CD4-positive, alpha-beta T cell treated with Interleukin-4 for 1 hour (primary cell): ENCODE results near the gene ANKRD28.
"Not testable (repeated sequence)": the region's sequence is repeated elsewhere in the genome, so short reads cannot be mapped to it uniquely, and the experiment has no call there.

ENCODE experiments used
- DNase-seq, 2 donors: peaks; one replicate each; pipeline ENCODE4 v3.0.0-alpha.2; 2020 to 2022

ANKRD28 gene

DNA sequence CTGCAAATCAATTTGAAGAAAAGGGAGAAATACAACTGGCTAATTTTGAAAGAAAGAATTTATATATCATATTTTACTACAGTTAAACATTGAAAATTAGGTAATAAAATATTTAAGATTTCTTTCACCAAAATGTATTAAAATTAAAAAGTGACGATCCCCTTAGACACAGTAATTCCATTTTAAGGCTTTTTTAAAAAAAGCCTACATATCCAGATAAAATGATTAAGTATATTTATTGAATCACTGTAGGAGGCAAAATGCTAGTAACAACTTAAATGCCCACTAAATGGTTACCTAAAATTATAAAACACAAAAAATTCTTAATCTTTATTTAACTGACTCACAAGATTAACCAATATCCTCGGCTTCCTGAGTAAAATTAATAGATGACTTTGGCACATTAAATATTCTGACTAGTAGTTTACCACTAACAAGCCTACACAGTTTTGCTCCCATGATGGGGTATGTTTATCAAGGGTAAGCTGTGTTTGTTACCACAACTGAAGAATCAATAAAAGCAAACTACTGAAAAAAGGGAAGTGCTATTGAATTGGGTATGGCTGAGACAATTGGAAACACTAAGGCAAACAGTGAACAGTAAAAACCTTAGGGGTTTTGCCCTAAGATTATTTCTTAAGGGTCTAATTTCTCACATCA lies 28.4 kb downstream of the ANKRD28 start:
- no peak for DNase-seq

DNA sequence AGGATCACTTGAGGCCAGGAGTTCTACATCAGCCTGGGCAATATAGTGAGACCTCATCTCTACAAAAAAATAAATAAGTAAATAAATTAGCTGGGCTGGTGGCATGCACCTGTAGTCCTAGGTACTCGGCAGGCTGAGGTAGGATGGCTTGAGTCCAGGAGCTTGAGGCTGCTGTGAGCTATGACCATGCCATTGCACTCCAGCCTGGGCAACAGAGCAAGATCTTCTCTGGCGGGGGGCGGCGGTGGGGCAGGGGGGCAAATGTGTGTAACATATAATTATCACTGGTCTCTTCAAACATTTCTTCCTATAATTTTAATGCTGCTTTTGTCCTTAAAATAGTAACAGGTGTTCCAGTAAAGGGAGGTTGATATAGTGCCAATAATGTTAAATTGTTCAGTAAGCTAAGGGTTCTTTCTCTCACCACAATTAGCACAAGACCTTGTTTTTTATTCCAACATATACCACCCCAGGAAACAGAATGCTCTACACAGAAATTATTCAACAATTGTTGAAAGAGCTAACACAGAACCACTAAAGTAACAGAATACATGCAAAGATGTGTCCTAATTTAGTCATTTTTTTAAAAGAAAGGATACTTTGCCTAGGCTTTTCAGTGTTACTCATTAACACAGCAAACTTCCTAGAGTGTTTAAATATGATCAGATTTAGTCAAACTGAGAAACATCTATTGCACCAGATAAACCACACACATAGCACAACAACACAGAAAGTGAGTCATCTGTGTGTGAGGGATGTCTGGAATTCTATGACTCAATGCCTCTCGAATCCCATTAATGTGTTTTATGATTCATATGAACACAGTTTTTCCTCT lies 29.1 kb downstream of the ANKRD28 start:
- DNase-seq, result no peak

DNA sequence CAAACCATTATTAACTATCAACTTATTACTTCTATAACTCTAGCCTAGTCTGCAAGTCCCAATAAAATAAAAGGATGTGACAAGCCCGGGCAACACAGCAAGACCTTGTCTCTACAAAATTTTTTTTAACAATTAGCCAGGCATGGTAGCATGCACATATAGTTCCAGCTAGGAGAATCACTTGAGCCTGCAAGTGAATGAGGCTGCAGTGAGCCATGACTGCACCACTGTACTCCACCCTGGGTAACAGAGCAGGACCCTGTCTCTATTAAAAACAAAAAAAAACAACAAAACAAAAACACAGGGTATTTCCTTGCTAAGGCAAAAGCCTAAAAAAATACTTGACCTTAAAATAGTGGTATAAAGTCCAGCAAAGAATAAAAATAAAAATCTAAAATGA lies 31.4 kb downstream of the ANKRD28 start:
- no peak for DNase-seq

DNA sequence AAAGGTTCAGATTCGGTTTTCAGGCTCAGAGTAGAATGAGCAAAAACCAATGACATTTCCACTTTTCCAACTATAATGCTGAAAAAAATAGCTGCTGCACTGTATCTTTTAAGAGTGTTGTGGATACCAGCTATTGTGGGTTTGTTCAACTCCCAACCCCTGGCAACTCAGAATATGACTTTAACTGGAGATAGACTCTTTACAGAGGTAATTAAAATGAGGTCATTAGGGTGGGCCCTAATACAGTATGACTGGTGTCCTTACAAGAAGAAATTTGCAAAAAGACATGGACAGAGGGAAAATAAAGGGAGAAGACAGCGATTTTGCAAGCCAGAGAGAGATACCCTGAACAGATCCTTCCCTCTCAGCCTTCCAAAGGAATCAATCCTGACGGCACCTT lies 39.5 kb downstream of the ANKRD28 start:
- no peak for DNase-seq

DNA sequence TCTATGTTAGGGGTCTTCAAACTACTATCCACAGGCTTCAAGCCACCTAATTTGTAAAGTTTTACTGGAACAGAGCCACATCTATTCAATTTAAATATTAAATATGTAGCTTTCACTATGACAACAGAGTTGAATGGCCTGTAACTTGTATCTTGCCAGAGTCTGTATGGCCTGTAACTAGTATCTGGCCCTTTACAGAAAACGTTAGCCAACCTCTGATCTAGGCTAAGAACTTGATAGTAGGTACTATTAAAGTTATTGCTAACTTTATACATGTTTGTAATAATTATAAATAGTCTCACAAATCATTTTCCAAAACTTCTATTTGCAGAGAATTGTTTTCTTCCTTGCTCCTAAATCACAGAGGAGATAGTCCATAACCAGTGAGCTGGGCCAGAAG lies 40.0 kb downstream of the ANKRD28 start:
- no peak for DNase-seq

DNA sequence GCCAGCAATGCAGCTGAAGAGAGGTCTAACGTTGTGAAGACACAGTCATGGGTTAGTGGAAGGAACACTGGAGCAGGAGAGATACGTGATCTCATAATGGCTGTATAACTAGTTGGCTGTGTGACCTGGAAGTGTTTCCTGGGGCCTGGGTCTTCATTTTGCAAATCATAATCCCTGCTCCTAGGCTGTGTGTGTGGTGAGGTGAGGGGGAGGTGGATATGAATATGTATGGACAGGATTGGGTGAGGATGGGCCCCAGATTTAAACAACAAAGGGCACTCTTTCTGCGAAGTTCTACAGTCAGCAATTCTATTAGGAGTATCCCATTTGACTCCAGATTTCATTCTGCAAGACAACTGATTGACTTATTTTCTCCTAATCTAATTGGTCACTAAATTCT lies 41.3 kb downstream of the ANKRD28 start:
- no peak for DNase-seq

DNA sequence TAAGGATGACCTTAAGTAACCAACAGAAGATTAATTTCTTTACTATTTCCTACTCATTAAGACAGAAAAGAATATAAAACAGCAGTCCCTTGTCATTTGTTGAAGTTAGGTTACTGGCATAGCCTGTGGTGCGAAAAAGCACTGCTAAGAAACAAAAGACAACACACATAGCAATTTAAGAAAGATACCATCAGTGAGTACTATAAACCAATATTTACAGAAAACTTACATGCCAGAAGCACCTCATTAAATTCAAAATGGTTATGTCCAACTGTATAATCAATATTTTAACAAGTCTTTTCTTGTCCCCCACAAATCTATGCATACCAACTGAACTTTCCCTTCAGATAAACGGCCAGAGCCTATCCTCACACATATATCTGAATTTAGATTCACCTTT lies 42.0 kb downstream of the ANKRD28 start:
- DNase-seq, result no peak

DNA sequence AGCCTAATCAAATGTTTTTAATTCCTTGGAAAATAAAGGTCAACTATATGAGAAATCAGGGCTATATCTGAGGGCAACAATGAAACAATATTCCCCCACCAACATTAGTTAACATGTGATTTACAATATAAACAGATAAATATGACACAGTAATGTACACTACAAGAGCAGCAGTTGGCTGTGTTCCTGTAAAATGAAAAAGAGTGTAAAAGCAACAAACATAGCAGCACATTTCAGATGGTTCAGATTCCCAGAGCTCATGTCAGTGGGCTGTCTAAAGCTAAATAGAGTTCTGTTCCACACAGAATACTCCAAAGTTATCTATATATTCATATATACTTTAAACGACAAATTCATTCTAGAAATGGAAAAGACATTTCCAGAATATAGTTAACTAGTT lies 42.6 kb downstream of the ANKRD28 start:
- no peak for DNase-seq

DNA sequence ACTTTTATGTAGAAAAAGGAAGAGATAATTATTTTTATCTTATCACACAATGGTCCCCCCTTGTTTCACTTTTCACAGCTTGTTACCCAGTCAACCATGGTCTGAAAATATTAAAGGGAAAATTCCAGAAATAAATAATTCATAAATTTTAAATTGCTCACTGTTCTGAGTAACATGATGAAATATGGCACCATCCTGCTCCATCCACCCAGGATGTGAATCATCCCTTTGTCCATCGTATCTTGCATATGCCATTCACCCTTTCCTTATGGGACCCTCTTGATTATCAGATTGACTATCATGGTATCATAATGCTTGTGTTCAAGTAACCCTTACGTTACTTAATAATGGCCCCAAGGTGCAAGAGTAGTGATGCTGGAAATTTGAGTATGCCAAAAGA lies 43.7 kb downstream of the ANKRD28 start:
- DNase-seq, result no peak

DNA sequence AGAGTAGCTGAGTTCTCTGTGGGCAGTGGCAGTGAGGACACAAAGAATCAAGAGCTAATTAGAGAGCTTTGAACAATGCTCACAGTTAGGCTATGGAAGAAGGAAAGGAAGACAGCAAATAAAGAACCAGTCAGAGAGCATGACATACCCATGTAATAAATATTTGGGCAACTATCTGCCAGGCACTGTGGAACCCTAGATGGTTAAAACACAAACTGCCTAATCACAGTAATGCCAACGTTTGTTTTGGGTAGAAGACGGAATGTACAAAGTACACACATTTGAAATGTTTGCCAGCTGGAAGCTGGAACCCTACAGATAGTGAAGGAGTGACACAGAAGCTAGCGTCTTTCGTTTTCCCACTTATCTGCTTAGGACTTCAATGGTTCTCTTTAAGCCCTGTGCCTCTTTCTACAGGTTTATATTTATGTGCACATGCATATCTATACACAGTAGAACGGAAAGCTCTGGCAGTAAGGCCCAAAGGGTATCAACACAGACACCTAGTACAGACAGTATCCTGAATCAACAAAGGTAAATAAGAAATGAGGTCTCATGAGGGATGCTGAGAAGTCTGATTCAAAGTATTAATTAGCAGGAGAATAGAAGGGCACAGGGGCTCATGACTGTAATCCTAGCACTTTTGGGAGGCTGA lies 44.6 kb downstream of the ANKRD28 start:
- DNase-seq, result no peak

DNA sequence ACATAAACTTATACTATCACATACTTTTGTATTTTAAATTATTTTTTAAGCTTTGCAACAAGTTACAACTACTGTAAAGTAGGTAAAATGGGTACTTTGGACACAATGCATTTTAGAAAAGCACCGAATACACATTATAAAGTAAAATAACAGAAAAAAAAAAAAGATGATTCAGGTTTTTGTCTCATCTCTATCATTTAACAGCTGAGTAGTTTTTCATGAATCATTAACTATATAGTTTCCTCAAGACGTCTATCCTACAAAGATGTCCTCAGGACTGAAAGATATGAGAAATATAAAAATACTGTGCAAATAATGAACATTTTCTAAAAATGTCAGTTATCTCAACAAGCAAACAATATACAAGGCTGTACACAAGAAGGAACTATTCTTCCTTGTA lies 46.9 kb downstream of the ANKRD28 start:
- no peak for DNase-seq

DNA sequence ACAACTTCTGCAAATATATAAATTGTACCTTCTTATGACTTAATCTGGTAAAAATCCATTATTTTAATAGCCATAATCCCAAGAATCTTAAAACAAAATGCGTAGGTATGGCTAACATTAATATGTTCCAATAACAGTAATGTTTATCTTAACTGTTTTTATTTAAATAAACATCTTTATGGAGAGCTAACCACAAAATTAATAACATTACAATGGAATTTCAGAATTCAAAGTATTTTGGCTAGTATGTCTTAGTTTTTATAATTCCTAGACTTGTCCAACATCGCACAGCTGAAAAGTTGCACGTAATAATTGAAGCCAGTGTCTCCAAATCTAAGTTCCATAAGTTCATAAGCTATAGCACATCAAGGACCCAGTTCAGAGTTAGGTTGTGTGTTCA lies 47.6 kb downstream of the ANKRD28 start:
- DNase-seq, result no peak

DNA sequence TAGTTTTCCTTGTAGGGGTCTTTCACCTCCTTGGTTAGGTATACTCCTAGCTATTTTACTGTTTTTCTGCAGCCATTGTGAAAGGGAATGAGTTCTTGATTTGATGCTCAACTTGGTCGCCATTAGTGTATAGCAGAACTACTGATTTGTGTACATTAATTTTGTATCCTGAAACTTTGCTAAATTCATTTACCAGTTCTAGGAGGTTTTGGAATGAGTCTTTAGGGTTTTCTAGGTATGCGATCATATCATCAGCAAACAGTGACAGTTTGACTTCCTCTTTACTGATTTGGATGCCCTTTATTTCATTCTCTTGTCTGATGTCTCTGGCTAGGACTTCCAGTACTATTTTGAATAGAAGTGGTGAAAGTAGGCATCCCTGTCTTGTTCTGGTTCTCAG lies 51.9 kb downstream of the ANKRD28 start:
- DNase-seq, result not testable (repeated sequence)

DNA sequence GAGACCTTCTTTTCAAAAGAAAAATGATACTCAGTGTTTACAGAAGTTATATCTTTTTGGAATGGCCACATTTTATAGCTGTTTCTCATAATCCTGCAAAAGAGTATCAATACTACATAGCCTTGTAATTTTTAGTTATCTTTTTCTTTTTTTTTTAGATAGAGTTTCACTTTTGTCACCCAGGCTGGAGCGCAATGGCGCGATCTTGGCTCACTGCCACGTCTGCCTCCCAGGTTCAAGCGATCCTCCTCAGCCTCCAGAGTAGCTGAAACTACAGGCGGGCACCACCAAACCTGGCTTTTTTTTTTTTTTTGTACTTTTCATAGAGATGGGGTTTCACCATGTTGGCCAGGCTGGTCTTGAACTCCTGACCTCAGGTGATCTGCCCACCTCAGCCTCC lies 53.6 kb downstream of the ANKRD28 start:
- DNase-seq, result no peak

DNA sequence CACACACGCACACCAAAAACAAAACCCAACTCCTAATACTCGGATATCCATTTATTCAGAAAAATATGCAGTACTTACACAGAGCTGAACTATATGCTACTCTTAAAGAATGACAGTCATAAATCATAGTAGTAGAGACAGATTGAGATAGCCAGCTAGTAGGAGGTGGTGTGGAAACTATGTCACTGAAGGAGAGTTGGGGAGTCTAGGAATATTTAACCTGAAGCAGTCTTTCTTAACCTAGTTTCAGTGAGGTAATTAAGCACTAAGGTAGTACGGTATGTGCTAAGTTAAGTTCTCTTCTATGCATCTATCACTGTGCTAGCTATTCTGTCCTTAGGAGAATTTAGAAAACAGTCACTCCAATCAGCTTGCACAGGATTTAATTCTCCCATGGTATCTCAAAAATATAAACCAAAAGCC lies 54.2 kb downstream of the ANKRD28 start:
- no peak for DNase-seq

DNA sequence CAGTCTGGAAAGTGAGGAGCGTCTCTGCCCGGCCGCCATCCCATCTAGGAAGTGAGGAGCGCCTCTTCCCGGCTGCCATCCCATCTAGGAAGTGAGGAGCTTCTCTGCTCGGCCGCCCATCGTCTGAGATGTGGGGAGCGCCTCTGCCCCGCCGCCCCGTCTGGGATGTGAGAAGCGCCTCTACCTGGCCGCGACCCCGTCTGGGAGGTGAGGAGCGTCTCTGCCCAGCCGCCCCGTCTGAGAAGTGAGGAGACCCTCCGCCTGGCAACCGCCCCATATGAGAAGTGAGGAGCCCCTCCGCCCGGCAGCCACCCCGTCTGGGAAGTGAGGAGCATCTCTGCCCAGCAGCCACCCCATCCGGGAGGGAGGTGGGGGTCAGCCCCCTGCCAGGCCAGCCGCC lies 55.5 kb downstream of the ANKRD28 start:
- not testable (repeated sequence) for DNase-seq

DNA sequence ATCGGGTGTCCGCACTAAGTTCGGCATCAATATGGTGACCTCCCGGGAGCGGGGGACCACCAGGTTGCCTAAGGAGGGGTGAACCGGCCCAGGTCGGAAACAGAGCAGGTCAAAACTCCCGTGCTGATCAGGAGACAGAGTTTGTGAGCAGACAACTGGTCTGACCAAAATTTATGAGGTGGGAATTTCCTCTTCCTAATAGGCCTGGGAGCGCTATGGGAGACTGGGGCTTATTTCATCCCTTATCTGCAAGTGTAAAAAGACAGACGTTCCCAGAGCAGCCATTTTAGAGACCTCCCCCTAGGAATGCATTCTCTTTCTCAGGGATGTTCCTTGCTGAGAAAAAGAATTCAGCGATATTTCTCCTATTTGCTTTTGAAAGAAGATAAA lies 59.2 kb downstream of the ANKRD28 start:
- not testable (repeated sequence) for DNase-seq

DNA sequence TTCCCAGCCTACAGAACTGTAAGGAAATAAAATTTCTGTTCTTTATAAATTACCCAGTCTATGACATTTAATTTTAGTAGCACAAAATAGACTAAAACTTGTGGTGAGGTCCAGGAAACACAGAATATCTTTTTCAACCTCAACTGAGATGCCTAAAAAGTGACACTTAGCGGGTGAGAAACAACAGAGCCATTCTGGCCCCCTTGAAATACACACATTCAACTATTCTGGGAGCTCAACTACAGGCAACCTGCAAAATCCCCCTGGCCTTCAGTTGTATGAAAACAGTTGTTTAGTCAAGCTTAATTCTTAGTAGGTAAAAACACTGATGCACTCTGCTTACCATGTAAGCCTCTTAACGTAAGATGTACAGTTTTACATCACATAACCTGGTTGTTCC lies 66.8 kb downstream of the ANKRD28 start:
- no peak for DNase-seq

DNA sequence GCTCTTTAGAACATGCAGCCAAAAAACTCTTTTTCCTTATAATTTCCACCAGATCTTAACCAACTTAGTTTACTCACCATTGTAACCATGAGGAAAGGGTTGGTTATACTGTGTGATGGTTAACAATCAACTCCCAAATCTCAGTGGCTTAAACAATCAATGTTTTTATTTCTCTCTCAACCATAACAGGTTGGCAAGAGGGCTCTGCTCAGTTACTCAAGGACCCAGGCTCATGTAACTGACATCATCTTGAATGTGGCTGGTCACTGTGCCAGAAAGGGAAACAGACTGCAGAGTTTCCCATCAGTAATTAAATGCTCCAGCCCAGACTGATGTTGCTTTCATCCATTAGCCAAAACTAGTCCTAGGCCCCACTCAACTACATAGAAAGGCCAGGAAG lies 69.0 kb downstream of the ANKRD28 start:
- DNase-seq, result no peak

DNA sequence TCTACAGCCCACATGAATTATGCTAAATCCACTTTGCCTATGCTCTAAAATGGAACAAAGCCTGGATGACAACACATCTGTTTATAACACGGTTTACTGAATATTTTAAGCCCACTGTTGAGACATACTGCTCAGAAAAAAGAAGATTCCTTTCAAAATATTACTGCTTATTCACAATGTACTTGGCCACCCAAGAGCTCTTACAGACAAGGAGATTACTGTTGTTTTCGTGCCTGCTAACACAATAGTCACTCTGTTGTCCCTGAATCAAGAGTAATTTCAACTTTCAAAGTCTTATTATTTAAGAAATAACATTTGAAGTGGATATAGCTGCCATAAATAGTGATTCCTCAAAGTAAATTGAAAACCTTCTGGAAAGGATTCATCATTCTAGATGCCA lies 70.9 kb downstream of the ANKRD28 start:
- no peak for DNase-seq

DNA sequence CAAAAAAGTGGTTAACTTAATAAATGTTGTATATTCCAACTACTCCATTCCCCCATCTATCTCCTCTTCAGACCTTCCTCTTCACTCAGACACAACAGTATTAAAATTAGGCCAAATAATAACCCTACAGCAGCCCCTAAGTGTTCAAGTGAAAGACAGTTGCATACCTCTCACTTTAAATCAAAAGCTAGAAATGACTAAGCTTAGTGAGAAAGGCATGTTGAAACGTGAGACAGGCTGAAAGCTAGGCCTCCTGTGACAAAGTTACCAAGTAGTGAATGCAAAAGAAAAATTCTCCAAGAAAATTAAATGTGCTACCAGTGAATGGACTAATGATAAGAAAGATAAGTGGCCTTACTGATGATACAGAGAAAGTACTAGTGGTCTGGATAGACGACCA lies 71.7 kb downstream of the ANKRD28 start:
- DNase-seq, result no peak

DNA sequence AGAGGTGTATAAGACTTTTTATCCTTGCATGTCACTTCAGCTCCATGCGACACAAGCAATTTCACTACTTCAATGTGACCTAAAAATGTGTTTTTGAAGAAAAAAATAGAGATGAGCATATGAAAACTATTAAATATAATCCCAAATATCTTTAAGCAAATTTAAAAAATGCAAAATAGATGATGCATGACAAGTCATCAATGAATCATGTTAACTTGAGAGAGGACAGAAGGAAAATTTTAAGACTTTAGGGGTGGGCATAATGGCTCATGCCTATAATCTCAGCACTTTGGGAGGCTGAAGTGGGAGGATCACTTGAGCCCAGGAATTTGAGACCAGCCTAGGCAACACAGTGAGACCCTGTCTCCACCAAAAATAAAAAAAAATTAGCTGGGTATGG lies 73.3 kb downstream of the ANKRD28 start:
- no peak for DNase-seq

DNA sequence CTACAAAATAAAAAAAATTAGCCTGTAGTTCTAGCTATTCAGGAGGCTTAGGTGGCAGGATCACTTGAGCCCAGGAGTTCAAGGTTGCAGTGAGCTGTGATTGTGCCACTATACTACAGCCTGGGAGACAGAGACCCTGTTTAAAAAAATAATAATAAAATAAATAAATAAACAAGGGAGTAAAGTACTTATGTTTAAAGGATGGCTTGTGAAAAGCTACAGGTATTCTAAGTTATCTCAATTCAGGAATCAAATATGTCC lies 74.2 kb downstream of the ANKRD28 start:
- DNase-seq, result no peak

DNA sequence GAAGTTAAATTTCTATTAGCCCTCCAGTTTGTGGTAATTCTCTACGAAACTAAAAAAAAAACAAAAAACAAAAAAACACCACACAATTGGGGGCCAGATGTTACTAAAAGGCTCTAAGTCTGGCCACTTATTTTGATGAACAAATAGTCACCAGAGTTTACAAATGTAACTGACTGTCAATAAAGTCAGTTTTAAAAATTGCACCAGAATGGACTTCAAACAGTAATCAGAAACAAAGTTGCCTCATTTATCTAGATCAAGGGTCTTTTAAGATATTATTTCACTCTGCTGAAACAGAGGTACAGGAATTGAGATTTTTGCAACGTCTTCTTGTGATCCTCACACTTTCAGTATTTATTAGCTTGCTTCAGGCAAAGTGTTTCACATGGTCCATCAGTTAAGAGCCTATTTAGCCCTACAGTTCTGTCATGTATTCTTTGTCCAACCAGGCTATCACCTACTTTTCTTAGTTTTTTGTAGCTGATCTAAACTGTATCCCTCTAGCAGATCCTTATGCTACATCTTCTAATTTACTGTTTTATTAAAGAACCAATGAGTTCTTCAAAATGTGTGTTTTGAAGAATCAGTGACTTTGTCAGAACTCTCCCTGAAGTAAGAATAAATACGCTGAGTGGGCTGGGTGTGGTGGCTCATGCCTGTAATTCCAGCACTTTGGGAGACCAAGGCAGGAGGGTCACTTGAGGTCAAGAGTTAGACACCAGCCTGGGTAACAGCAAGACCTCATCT lies 74.7 kb downstream of the ANKRD28 start:
- no peak for DNase-seq
